K562 (cell line): ENCODE data around the gene CLIC3. TPM values are rescaled to one million over a fixed set of nuclear protein-coding genes. Genes with fewer than 3 reads are reported as not detected.
A peak's percentile ranks its signal among the peaks of the same experiment; 100 is the strongest.

ENCODE experiments used
- ATAC-seq: fragments of 200-7000 bp; cut with Tn5 transposase; 3 replicates; pipeline ENCODE4 v1.9.1; 2020; ENCODE audit warnings: moderate library complexity
- BruUV-seq: library from RNA; stranded (reverse); fragments of 400-500 nt; replicated peaks from 2 replicates; lab custom pipeline; 2021; lab: Mats Ljungman, UMichigan
- CTCF ChIA-PET: fragments of 300-600 bp; formaldehyde crosslinking; extraction: SDS; loops from one replicate; lab custom pipeline; 2021; ENCODE audit warnings: low intra/inter-chr PET ratio; lab: Yijun Ruan, JAX
- POLR2A ChIA-PET: fragments of 300-600, 350-650 bp; sonication (Branson Sonifier 250); formaldehyde crosslinking; extraction: SDS; loops from one replicate; lab custom pipeline; 2021; ENCODE audit warnings: antibody characterized with exemption, inconsistent platforms; lab: Yijun Ruan, JAX
- DNase-seq, 4 experiments: peaks; one replicate each; pipeline versions ENCODE4 v3.0.0 to v3.0.0-alpha.2; 2011 to 2018; ENCODE audit warnings: low spot score in 3 of 4, mixed read lengths in 3 of 4; ENCODE audit errors: extremely low read depth in 1 of 4
- FAIRE-seq: peaks from 2 replicates; lab custom pipeline; 2011; peaks lifted over from hg19 to GRCh38; lab: Jason Lieb, UNC
- H2AFZ ChIP-seq: 2 replicates; pipeline ENCODE4 v1.6.0; 2011; ENCODE audit warnings: low read depth, low read length, control low read depth, inconsistent platforms
- H3K27ac ChIP-seq: fragments of 200-600 bp; 3 replicates; pipeline ENCODE4 v1.8.0; 2011; ENCODE audit warnings: low read depth, mild to moderate bottlenecking, control low read depth, inconsistent platforms, low read length, moderate library complexity, mixed read lengths; ENCODE audit errors: extremely low read depth
- H3K27me3 ChIP-seq, 2 experiments: fragments of 300-600 bp in 1 of 2; 2 replicates in 1 of 2; 3 replicates in 1 of 2; pipeline versions ENCODE4 v1.6.0 to v1.8.0; 2011; ENCODE audit warnings: inconsistent platforms in 2 of 2, low read length in 2 of 2, mild to moderate bottlenecking in 1 of 2, mixed read lengths in 1 of 2, moderate library complexity in 1 of 2; ENCODE audit not compliant: control insufficient read depth in 2 of 2, insufficient read depth in 2 of 2
- H3K36me3 ChIP-seq: fragments of 300-600 bp; 3 replicates; pipeline ENCODE4 v1.8.0; 2011; ENCODE audit warnings: mild to moderate bottlenecking, low read length, inconsistent platforms; ENCODE audit not compliant: control insufficient read depth, insufficient read depth
- H3K4me1 ChIP-seq, 2 experiments: fragments of 200-600 bp in 1 of 2; replicated peaks in 1 of 2; 2 replicates in 1 of 2; 3 replicates in 1 of 2; pipeline versions ENCODE4 v1.5.1 to v1.8.0; 2011; ENCODE audit warnings: inconsistent platforms in 2 of 2, low read length in 2 of 2, mild to moderate bottlenecking in 1 of 2, mixed read lengths in 1 of 2, moderate library complexity in 1 of 2; ENCODE audit not compliant: control insufficient read depth in 2 of 2, insufficient read depth in 2 of 2
- H3K4me2 ChIP-seq: 2 replicates; pipeline ENCODE4 v1.6.1; 2011; ENCODE audit warnings: low read length, control low read depth, inconsistent platforms, mixed read lengths; ENCODE audit not compliant: insufficient read depth
- H3K4me3 ChIP-seq: fragments of 200-600 bp; sonication (generic), shearing (Covaris generic); 2 replicates; pipeline ENCODE4 v1.5.1; 2016; ENCODE audit warnings: control low read depth, inconsistent platforms
- H3K79me2 ChIP-seq: fragments of 200-600 bp; 3 replicates; pipeline ENCODE4 v1.8.0; 2011; ENCODE audit warnings: low read length, inconsistent platforms; ENCODE audit not compliant: control insufficient read depth, insufficient read depth
- H3K9ac ChIP-seq, 2 experiments: 2 replicates each; pipeline versions ENCODE4 v1.6.0 to v1.6.1; 2011; ENCODE audit warnings: low read depth in 2 of 2, low read length in 2 of 2, control low read depth in 1 of 2, inconsistent platforms in 1 of 2, mild to moderate bottlenecking in 1 of 2, mixed read lengths in 1 of 2; ENCODE audit not compliant: insufficient read depth in 1 of 2
- H3K9me1 ChIP-seq: one replicate; pipeline ENCODE4 v1.6.0; 2011; ENCODE audit warnings: inconsistent platforms, mild to moderate bottlenecking, low read length, moderate library complexity; ENCODE audit not compliant: control insufficient read depth, insufficient read depth
- H3K9me3 ChIP-seq: replicated peaks from 2 replicates; pipeline ENCODE4 v1.5.1; 2011; ENCODE audit warnings: low read depth, low read length, inconsistent platforms; ENCODE audit not compliant: control insufficient read depth, insufficient read depth
- H4K20me1 ChIP-seq: replicated peaks from 2 replicates; pipeline ENCODE4 v1.6.1; 2011; ENCODE audit warnings: low read length, inconsistent platforms, mixed read lengths; ENCODE audit not compliant: control insufficient read depth, insufficient read depth
- CBFB ChIP-seq: sonication (generic); formaldehyde crosslinking; IDR thresholded peaks from 2 replicates; pipeline ENCODE4 v1.4.0; 2020; ENCODE audit warnings: mild to moderate bottlenecking, missing genetic modification reagents
- CCAR2 ChIP-seq: fragments of 200-400 bp; formaldehyde crosslinking; IDR thresholded peaks from 2 replicates; pipeline ENCODE4 v1.6.1; 2017; ENCODE audit warnings: mild to moderate bottlenecking, low read depth, low read length
- COPS2 ChIP-seq: fragments of 450-650 bp; conservative IDR thresholded peaks from 2 replicates; pipeline ENCODE4 v1.6.1; 2016; ENCODE audit warnings: mild to moderate bottlenecking, moderate library complexity
- FIP1L1 ChIP-seq: fragments of 200-400 bp; formaldehyde crosslinking; IDR thresholded peaks from 2 replicates; pipeline ENCODE4 v1.6.1; 2018; ENCODE audit warnings: mild to moderate bottlenecking, low read depth, low read length; ENCODE audit not compliant: poor library complexity, severe bottlenecking
- PCBP1 ChIP-seq: fragments of 200-400 bp; formaldehyde crosslinking; IDR thresholded peaks from 2 replicates; pipeline ENCODE4 v1.6.1; 2018; ENCODE audit warnings: mild to moderate bottlenecking, low read depth, low read length; ENCODE audit not compliant: poor library complexity, severe bottlenecking
- RBM15 ChIP-seq: fragments of 200-400 bp; formaldehyde crosslinking; IDR thresholded peaks from 2 replicates; pipeline ENCODE4 v1.6.1; 2018; ENCODE audit warnings: mild to moderate bottlenecking, low read length, moderate library complexity; ENCODE audit not compliant: insufficient read depth
- SMARCC2 ChIP-seq: fragments of 450-650 bp; IDR thresholded peaks from 2 replicates; pipeline ENCODE4 v1.6.1; 2017; ENCODE audit warnings: antibody characterized with exemption, moderate library complexity, mild to moderate bottlenecking, low read depth
- SNRNP70 ChIP-seq: fragments of 200-400 bp; formaldehyde crosslinking; optimal IDR thresholded peaks from 2 replicates; pipeline ENCODE3; 2017; ENCODE audit warnings: low read depth, low read length
- STAG1 ChIP-seq: sonication (generic); formaldehyde crosslinking; IDR thresholded peaks from 2 replicates; pipeline ENCODE4 v1.5.0; 2020; ENCODE audit warnings: missing genetic modification reagents, borderline replicate concordance
- TCF7 ChIP-seq: sonication (generic); IDR thresholded peaks from 2 replicates; pipeline ENCODE4 v1.6.1; 2016; ENCODE audit warnings: antibody characterized with exemption, borderline replicate concordance
- ZNF133 ChIP-seq: fragments of 250-450 bp; sonication (Bioruptor Pico); IDR thresholded peaks from 2 replicates; pipeline ENCODE4 v1.4.0; 2020; ENCODE audit warnings: mild to moderate bottlenecking
- ZNF146 ChIP-seq: IDR thresholded peaks from one replicate; pipeline ENCODE4 v1.6.1; 2018; ENCODE audit warnings: missing compliant biosample characterization; ENCODE audit not compliant: unreplicated experiment
- ZNF165 ChIP-seq: fragments of 250-450 bp; sonication (Bioruptor Pico); IDR thresholded peaks from 2 replicates; pipeline ENCODE4 v1.4.0; 2020; ENCODE audit warnings: borderline replicate concordance
- ZNF263 ChIP-seq: sonication (generic); formaldehyde crosslinking; IDR thresholded peaks from 2 replicates; pipeline ENCODE4 v1.8.0; 2022; ENCODE audit warnings: mild to moderate bottlenecking, missing genetic modification reagents, borderline replicate concordance
- ZNF431 ChIP-seq: sonication (generic); formaldehyde crosslinking; IDR thresholded peaks from 2 replicates; pipeline ENCODE4 v1.8.0; 2022; ENCODE audit warnings: mild to moderate bottlenecking, missing genetic modification reagents
- ZNF584 ChIP-seq: fragments of 200-800 bp; sonication (Bioruptor generic); IDR thresholded peaks from 2 replicates; pipeline ENCODE4 v1.6.1; 2016; ENCODE audit warnings: low read depth, mild to moderate bottlenecking, missing genetic modification characterization, missing compliant biosample characterization
- WGBS: fragments of 100-300 bp; shearing (Covaris generic); methylation state at CpG from one replicate; pipeline ENCODE4 v1.1.6; 2016; ENCODE audit warnings: low coverage, mixed read lengths; ENCODE audit not compliant: insufficient coverage; ENCODE audit errors: missing lambda C conversion rate; 5-methylcytosine and 5-hydroxymethylcytosine counted together
- in situ Hi-C: fragments of 300-500 bp; cut with MboI; formaldehyde crosslinking; loops from 4 replicates; pipeline ENCODE4 v1.15.0; 2018; ENCODE audit warnings: inconsistent platforms, mixed read lengths
- intact Hi-C: fragments of 100-400 bp; cut with micrococcal nuclease; formaldehyde crosslinking; loops from 2 replicates; pipeline ENCODE4 v1.14.2; 2022
- polyA plus RNA-seq, 8 experiments: library from polyadenylated mRNA; depleted of rRNA in 4 of 8; stranded (reverse) in 5 of 8; unstranded in 3 of 8; fragments of >200 nt; fragmentation: Nextera tagmentation in 2 of 8; fragmentation: Illumina TruSeq in 1 of 8; extraction: Ambion mirVana in 2 of 8; extraction: Trizol in 1 of 8; gene quantifications; 2 replicates each; pipeline versions ENCODE4 v1.2.1 to v1.2.3, GENCODE V29; 2011 to 2014; ENCODE audit warnings: inconsistent platforms in 1 of 8, missing spikeins in 1 of 8
- total RNA-seq, 7 experiments: library from RNA; depleted of rRNA in 6 of 7; stranded (reverse); fragments of >200 nt in 6 of 7; fragmentation: Illumina TruSeq in 2 of 7; extraction: Trizol in 2 of 7; gene quantifications; 2 replicates each; pipeline versions ENCODE4 v1.2.1 to v1.2.3, GENCODE V29; 2011 to 2021; ENCODE audit warnings: low replicate concordance in 1 of 7
- TF ChIP-seq, protein P1 (sequence below), 2 experiments: fragments of 450-650 bp; conservative IDR thresholded peaks; 2 replicates each; pipeline ENCODE4 v1.6.1; 2017; ENCODE audit warnings: mild to moderate bottlenecking in 2 of 2, moderate library complexity in 2 of 2
- TF ChIP-seq, protein P2 (sequence below): sonication (generic); formaldehyde crosslinking; IDR thresholded peaks from 2 replicates; pipeline ENCODE4 v1.8.1; 2023; ENCODE audit warnings: mild to moderate bottlenecking, missing genetic modification reagents

The CLIC3 gene
- total and polyA plus RNA-seq, 9 of the 15 experiments (the other 6 are each of a cell fraction or from before 2014, with no cell fraction given), result 0.27 to 0.29 TPM; not detected in 7

DNA sequence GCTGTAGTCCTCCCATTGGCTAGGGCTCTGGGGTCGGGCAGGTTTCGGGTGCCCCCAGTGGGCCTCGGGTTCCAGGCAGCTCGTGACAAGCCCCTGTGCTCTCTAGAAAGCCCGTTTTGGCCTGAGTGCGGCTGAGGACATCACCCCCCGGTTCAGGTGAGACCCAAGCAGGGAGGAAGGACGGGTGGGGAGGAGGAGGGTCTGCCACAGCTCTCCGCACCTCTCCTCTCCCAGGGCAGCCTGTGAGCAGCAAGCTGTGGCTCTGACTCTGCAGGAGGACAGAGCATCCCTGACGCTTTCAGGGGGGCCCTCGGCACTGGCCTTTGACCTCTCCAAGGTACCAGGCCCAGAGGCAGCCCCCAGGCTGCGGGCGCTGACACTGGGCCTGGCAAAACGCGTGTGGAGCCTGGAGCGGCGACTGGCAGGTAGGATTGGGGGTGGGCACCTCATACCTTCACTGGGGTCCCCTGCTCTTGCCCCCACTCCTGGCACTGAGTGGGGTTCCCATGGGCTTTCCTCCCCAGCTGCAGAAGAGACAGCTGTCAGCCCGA is 3.5 kb downstream of the CLIC3 start:
- Histone ChIP-seq H3K4me3 (peak overlapping the region; percentile 87), H3K9me3 (peaks cover 6% of the 10 kb centered on the region), H3K4me2 (peak overlapping the region; percentile 83), H3K9ac (peak overlapping the region; percentile 79 to 97), H4K20me1 (no peaks in the 10 kb centered on the region), H2AFZ (peak overlapping the region; percentile 89; the same call in 1 of the 2 replicates), H3K36me3 (peaks cover 22% of the 10 kb centered on the region; the same call in 1 of the 3 replicates), H3K27ac (peak overlapping the region; percentile 89), H3K9me1 (no peaks in the 10 kb centered on the region), H3K79me2 (peaks cover 18% of the 10 kb centered on the region), H3K27me3 (no peaks in the 10 kb centered on the region), H3K4me1 (peaks cover 30 to 69% of the 10 kb centered on the region in 2 experiments)
- TF ChIP-seq SMARCC2, result no peak
- peak; percentile 91 for TF ChIP-seq ZNF263 (CRISPR knock-in tag)
- no peak for TF ChIP-seq ZNF584
- TF ChIP-seq, protein P1, sequence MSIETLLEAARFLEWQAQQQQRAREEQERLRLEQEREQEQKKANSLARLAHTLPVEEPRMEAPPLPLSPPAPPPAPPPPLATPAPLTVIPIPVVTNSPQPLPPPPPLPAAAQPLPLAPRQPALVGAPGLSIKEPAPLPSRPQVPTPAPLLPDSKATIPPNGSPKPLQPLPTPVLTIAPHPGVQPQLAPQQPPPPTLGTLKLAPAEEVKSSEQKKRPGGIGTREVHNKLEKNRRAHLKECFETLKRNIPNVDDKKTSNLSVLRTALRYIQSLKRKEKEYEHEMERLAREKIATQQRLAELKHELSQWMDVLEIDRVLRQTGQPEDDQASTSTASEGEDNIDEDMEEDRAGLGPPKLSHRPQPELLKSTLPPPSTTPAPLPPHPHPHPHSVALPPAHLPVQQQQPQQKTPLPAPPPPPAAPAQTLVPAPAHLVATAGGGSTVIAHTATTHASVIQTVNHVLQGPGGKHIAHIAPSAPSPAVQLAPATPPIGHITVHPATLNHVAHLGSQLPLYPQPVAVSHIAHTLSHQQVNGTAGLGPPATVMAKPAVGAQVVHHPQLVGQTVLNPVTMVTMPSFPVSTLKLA (conservative IDR thresholded peaks at IDR 0.05), result 0 out of 4 replicates have a peak, but pooled peaks of 1 of the 2 experiments have one; percentile 10
- TF ChIP-seq RBM15, result no peak
- no peak for TF ChIP-seq CCAR2
- peak; percentile 11 for TF ChIP-seq FIP1L1
- no peak for TF ChIP-seq ZNF133
- TF ChIP-seq COPS2, result no peak
- peak; percentile 0; the same call in 1 of the 2 replicates for TF ChIP-seq ZNF431 (CRISPR knock-in tag)
- TF ChIP-seq SNRNP70, result no peak
- TF ChIP-seq CBFB (CRISPR knock-in tag), result no peak
- no peak for TF ChIP-seq ZNF146 (CRISPR knock-in tag)
- TF ChIP-seq, protein P2, sequence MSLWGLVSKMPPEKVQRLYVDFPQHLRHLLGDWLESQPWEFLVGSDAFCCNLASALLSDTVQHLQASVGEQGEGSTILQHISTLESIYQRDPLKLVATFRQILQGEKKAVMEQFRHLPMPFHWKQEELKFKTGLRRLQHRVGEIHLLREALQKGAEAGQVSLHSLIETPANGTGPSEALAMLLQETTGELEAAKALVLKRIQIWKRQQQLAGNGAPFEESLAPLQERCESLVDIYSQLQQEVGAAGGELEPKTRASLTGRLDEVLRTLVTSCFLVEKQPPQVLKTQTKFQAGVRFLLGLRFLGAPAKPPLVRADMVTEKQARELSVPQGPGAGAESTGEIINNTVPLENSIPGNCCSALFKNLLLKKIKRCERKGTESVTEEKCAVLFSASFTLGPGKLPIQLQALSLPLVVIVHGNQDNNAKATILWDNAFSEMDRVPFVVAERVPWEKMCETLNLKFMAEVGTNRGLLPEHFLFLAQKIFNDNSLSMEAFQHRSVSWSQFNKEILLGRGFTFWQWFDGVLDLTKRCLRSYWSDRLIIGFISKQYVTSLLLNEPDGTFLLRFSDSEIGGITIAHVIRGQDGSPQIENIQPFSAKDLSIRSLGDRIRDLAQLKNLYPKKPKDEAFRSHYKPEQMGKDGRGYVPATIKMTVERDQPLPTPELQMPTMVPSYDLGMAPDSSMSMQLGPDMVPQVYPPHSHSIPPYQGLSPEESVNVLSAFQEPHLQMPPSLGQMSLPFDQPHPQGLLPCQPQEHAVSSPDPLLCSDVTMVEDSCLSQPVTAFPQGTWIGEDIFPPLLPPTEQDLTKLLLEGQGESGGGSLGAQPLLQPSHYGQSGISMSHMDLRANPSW (CRISPR knock-in tag), result 0 out of 2 replicates have a peak, but pooled peaks have one; percentile 5
- TF ChIP-seq TCF7, result no peak
- no peak for TF ChIP-seq STAG1
- TF ChIP-seq ZNF165 (CRISPR knock-in tag), result no peak
- peak; percentile 12 for TF ChIP-seq PCBP1
- CTCF ChIA-PET, result no interaction called here
- DNase-seq (no peak), ATAC-seq (no peak), FAIRE-seq (no peak)
- intact Hi-C loops (loop anchor here (5.0 kb wide), 1 partner anchor 46 kb away; the partner anchor contains the start of gene C8G), in situ Hi-C loops (no loop called here)
- no TSS peak for BruUV-seq
- POLR2A ChIA-PET, result interaction anchor here (0.6 to 1.3 kb wide), 10 partner anchors 8 to 163 kb away, joined by 3 to 6 read pairs (median 4); no protein-coding TSS in a partner anchor
- WGBS, result 6% methylated on average over 17 of the region's 18 CpGs
